Endodermal cell (in vitro differentiated cells): ENCODE measurements around the gene DLEU7. TPM values are rescaled to one million over a fixed set of nuclear protein-coding genes. Genes with fewer than 3 reads are reported as not detected.

Source experiments
- DNase-seq: peaks from one replicate; pipeline ENCODE4 v3.0.0-alpha.2; 2017
- H3K27ac ChIP-seq: 2 replicates; pipeline ENCODE4 v1.5.1; 2013; ENCODE audit warnings: mild to moderate bottlenecking, low read depth, low read length, moderate library complexity
- H3K27me3 ChIP-seq: 2 replicates; pipeline ENCODE4 v1.6.1; 2013; ENCODE audit warnings: mild to moderate bottlenecking, low read length, moderate library complexity; ENCODE audit not compliant: insufficient read depth, control insufficient read depth, poor library complexity, severe bottlenecking
- H3K36me3 ChIP-seq: 2 replicates; pipeline ENCODE4 v1.7.0; 2013; ENCODE audit warnings: mild to moderate bottlenecking, low read length, moderate library complexity; ENCODE audit not compliant: control insufficient read depth, insufficient read depth
- H3K4me1 ChIP-seq: one replicate; pipeline ENCODE4 v1.7.0; 2013; ENCODE audit warnings: low read length; ENCODE audit not compliant: control insufficient read depth, insufficient read depth
- H3K4me3 ChIP-seq: 2 replicates; pipeline ENCODE4 v1.5.1; 2013; ENCODE audit warnings: mild to moderate bottlenecking, low read length, moderate library complexity
- H3K9ac ChIP-seq: 2 replicates; pipeline ENCODE4 v1.6.1; 2013; ENCODE audit warnings: mild to moderate bottlenecking, low read length, moderate library complexity; ENCODE audit not compliant: poor library complexity, severe bottlenecking; ENCODE audit errors: extremely low read depth
- H3K9me3 ChIP-seq: 2 replicates; pipeline ENCODE4 v1.6.1; 2013; ENCODE audit warnings: mild to moderate bottlenecking, low read length, moderate library complexity; ENCODE audit not compliant: control insufficient read depth
- H3K27ac Mint-ChIP-seq: 2 replicates; pipeline ENCODE4 v1.8.0; 2020; ENCODE audit warnings: mixed read lengths
- H3K27me3 Mint-ChIP-seq: 2 replicates; pipeline ENCODE4 v1.8.0; 2021; ENCODE audit warnings: mild to moderate bottlenecking, mixed read lengths; ENCODE audit not compliant: insufficient read depth
- H3K36me3 Mint-ChIP-seq: 2 replicates; pipeline ENCODE4 v1.8.0; 2020; ENCODE audit warnings: low read depth, mixed read lengths
- H3K4me1 Mint-ChIP-seq: 2 replicates; pipeline ENCODE4 v1.8.0; 2020; ENCODE audit warnings: mixed read lengths
- H3K4me3 Mint-ChIP-seq: 2 replicates; pipeline ENCODE4 v1.8.0; 2020; ENCODE audit warnings: mild to moderate bottlenecking, moderate library complexity, mixed read lengths
- H3K9me3 Mint-ChIP-seq: 2 replicates; pipeline ENCODE4 v1.8.0; 2020; ENCODE audit warnings: mild to moderate bottlenecking, mixed read lengths
- CTCF ChIP-seq: fragments of 200-600 bp; sonication (generic); conservative IDR thresholded peaks from 2 replicates; pipeline ENCODE4 v1.5.0; 2021; ENCODE audit warnings: antibody characterized with exemption, mild to moderate bottlenecking
- WGBS, 2 experiments: methylation state at CpG; one replicate each; pipeline versions ENCODE4 v1.1.5 to v1.1.7; 2013; ENCODE audit warnings: missing lambda C conversion rate in 2 of 2, mixed read lengths in 1 of 2; ENCODE audit not compliant: insufficient coverage in 1 of 2, insufficient read length in 1 of 2; 5-methylcytosine and 5-hydroxymethylcytosine counted together
- total RNA-seq, 2 donors: library from RNA; stranded (reverse); fragmentation: NEBNext Ultra II Directional in 1 of 2; extraction: Animal tissue kit (Norgen Biotek cat#: 25700) in 1 of 2; gene quantifications; 2 replicates in 1 of 2; 3 replicates in 1 of 2; pipeline ENCODE4 v1.2.1, GENCODE V29; 2021

DLEU7 gene
- total RNA-seq, 2 donors from 2014 or later = not detected

GRCh38 chr13:50794226-50794625 lies 49.3 kb downstream of the DLEU7 start:
- H3K4me3 ChIP-seq = no peak overlapping the region
- no peak overlapping the region for H3K9ac ChIP-seq
- Mint-ChIP-seq H3K36me3 (no peaks in the 10 kb centered on the region), H3K27me3 (peaks cover 38% of the 10 kb centered on the region), H3K27ac (no peak overlapping the region), H3K4me1 (no peaks in the 10 kb centered on the region), H3K9me3 (no peaks in the 10 kb centered on the region), H3K4me3 (no peak overlapping the region)
- no peaks in the 10 kb centered on the region for H3K4me1 ChIP-seq
- H3K9me3 ChIP-seq = no peaks in the 10 kb centered on the region
- DNase-seq = no peak
- H3K27me3 ChIP-seq = peaks cover 8% of the 10 kb centered on the region
- no peaks in the 10 kb centered on the region for H3K36me3 ChIP-seq
- WGBS, 2 experiments = 87% methylated on average over 1 of the region's 1 CpG; no CpG with 5 or more reads in 1 of the 2 experiments
- no peak overlapping the region for H3K27ac ChIP-seq
- TF ChIP-seq CTCF = no peak

GRCh38 chr13:50793026-50793425 lies 50.5 kb downstream of the DLEU7 start:
- no peaks in the 10 kb centered on the region for H3K36me3 ChIP-seq
- H3K4me1 ChIP-seq = no peaks in the 10 kb centered on the region
- no peaks in the 10 kb centered on the region for H3K36me3 Mint-ChIP-seq
- H3K27ac Mint-ChIP-seq = no peak overlapping the region
- TF ChIP-seq CTCF = no peak
- H3K27ac ChIP-seq = no peak overlapping the region
- H3K9me3 ChIP-seq = no peaks in the 10 kb centered on the region
- no peak overlapping the region for H3K4me3 ChIP-seq
- 93 to 96% methylated on average over 3 of the region's 3 CpGs for WGBS, 2 experiments
- H3K27me3 ChIP-seq = peaks cover 8% of the 10 kb centered on the region
- H3K9me3 Mint-ChIP-seq = no peaks in the 10 kb centered on the region
- H3K4me3 Mint-ChIP-seq = no peak overlapping the region
- H3K4me1 Mint-ChIP-seq = peaks cover 4% of the 10 kb centered on the region
- DNase-seq = no peak
- H3K27me3 Mint-ChIP-seq = peaks cover 40% of the 10 kb centered on the region
- H3K9ac ChIP-seq = no peak overlapping the region

- 93 to 95% methylated on average over 3 to 14 of the region's 14 CpGs for WGBS, 2 experiments
- Mint-ChIP-seq H3K36me3 (no peaks in the 10 kb centered on the region), H3K27me3 (peaks cover 70% of the 10 kb centered on the region), H3K4me3 (no peak overlapping the region), H3K4me1 (peaks cover 17% of the 10 kb centered on the region), H3K27ac (no peak overlapping the region), H3K9me3 (no peaks in the 10 kb centered on the region)
- Histone ChIP-seq H3K27ac (no peak overlapping the region), H3K4me1 (peaks cover 3% of the 10 kb centered on the region), H3K4me3 (no peak overlapping the region), H3K36me3 (no peaks in the 10 kb centered on the region), H3K9ac (no peak overlapping the region), H3K9me3 (no peaks in the 10 kb centered on the region), H3K27me3 (peaks cover 28% of the 10 kb centered on the region)
- TF ChIP-seq CTCF = no peak
- DNase-seq = no peak
These were observed 54.8 kb downstream of the DLEU7 start for GRCh38 chr13:50788551-50789210.
